Activated T-helper 17 cell treated with anti-CD3 and anti-CD28 coated beads, Interleukin-2, amount 50 U/mL, for 72 hours (primary cell): Measurements from ENCODE around the gene CPLANE2. TPM values are rescaled to one million over a fixed set of nuclear protein-coding genes. Genes with fewer than 3 reads are reported as not detected.

Source experiments
- ATAC-seq: fragments of 150-1000 bp; cut with Tn5 transposase; replicated peaks from 2 replicates; pipeline ENCODE4 v1.10.0; 2021; ENCODE audit warnings: mild to moderate bottlenecking, moderate library complexity
- H3K27ac Mint-ChIP-seq: one replicate; pipeline ENCODE4 v1.8.0; 2022; ENCODE audit warnings: mixed read lengths
- H3K27me3 Mint-ChIP-seq: one replicate; pipeline ENCODE4 v1.8.0; 2022; ENCODE audit warnings: mixed read lengths
- H3K36me3 Mint-ChIP-seq: one replicate; pipeline ENCODE4 v1.8.0; 2022; ENCODE audit warnings: low read depth, mild to moderate bottlenecking, mixed read lengths
- H3K4me1 Mint-ChIP-seq: one replicate; pipeline ENCODE4 v1.8.0; 2022; ENCODE audit warnings: mixed read lengths
- H3K4me3 Mint-ChIP-seq: one replicate; pipeline ENCODE4 v1.8.0; 2022; ENCODE audit warnings: mild to moderate bottlenecking, mixed read lengths
- H3K9me3 Mint-ChIP-seq: one replicate; pipeline ENCODE4 v1.8.0; 2022; ENCODE audit warnings: mixed read lengths
- total RNA-seq, 2 donors: library from RNA; stranded (reverse); gene quantifications; one replicate each; pipeline ENCODE4 v1.2.3, GENCODE V29; 2022

Gene CPLANE2
- total RNA-seq, 2 donors from 2014 or later, result 3.1 to 7.5 TPM

GRCh38 chr1:16243936-16244649 is 7.1 kb upstream of the CPLANE2 start:
- Mint-ChIP-seq H3K36me3 (peaks cover 31% of the 10 kb centered on the region), H3K27me3 (no peaks in the 10 kb centered on the region), H3K4me3 (no peak overlapping the region), H3K4me1 (no peaks in the 10 kb centered on the region), H3K9me3 (no peaks in the 10 kb centered on the region), H3K27ac (no peak overlapping the region)
- peak; percentile 76 for ATAC-seq

GRCh38 chr1:16243215-16243610 is 6.2 kb upstream of the CPLANE2 start:
- Mint-ChIP-seq H3K4me3 (no peak overlapping the region), H3K36me3 (peaks cover 22% of the 10 kb centered on the region), H3K9me3 (no peaks in the 10 kb centered on the region), H3K27ac (no peak overlapping the region), H3K4me1 (no peaks in the 10 kb centered on the region), H3K27me3 (no peaks in the 10 kb centered on the region)
- ATAC-seq, result no peak

DNA sequence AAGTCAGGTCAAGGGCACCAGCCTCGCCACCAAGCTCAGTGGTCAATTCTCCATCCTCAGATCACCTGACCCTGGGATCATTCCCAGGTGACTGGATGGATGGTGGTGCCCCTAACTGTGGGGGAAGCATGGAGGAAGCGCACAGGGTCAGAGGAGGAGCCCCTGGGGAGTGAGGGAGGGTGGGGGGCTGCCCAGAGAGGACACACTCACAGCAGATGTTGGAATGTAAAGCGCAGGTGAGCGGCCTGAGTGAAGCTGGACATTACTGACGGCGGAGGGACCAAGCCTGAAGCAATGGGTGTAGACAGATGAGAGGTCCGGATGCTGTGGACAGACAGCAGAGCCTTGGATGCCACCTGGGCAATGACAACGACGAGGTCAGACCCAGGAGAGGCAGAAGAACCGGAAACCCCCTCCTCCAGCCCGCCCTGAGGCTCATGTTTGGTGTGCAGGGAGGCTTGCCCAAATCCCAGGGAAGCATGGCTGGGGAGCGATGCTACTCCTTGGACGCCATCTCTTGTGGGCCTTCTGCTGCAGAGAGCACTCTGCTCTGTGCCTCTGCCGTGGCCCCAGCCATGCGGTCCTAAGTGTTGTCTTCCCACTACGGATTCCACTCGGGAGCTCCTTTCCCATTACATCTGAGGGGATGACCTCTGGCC is 5.7 kb upstream of the CPLANE2 start:
- ATAC-seq, result no peak
- H3K4me1 Mint-ChIP-seq, result peaks cover 3% of the 10 kb centered on the region
- H3K27ac Mint-ChIP-seq, result no peak overlapping the region
- no peaks in the 10 kb centered on the region for H3K27me3 Mint-ChIP-seq
- peaks cover 17% of the 10 kb centered on the region for H3K36me3 Mint-ChIP-seq
- no peaks in the 10 kb centered on the region for H3K9me3 Mint-ChIP-seq
- H3K4me3 Mint-ChIP-seq, result no peak overlapping the region

DNA sequence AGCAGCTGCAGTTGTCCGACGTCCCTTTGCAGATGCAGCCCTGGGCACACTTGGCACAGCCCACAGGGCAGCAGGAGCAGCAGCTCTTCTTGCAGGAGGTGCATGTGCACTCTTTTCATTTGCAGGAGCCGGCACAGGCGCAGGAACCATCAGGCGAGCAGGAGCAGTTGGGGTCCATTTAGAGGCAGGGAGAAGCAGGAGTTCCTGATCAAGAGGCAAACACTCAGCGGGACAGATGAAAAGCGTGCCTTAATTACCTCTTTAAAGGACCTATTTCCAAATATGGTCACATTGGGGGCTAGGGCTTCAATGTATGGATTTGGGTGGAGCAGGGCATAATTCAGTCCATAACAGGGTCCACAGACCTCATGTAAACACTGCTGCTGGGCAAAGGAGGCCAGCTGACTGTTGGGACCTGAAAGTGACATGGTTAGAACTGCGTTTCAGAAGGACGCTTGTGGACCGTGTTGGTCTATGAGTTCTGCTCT is 4.3 kb upstream of the CPLANE2 start:
- H3K4me3 Mint-ChIP-seq, result no peak overlapping the region
- no peak overlapping the region for H3K27ac Mint-ChIP-seq
- no peaks in the 10 kb centered on the region for H3K27me3 Mint-ChIP-seq
- ATAC-seq, result no peak
- H3K9me3 Mint-ChIP-seq, result no peaks in the 10 kb centered on the region
- H3K36me3 Mint-ChIP-seq, result peaks cover 3% of the 10 kb centered on the region
- H3K4me1 Mint-ChIP-seq, result peaks cover 9% of the 10 kb centered on the region

DNA sequence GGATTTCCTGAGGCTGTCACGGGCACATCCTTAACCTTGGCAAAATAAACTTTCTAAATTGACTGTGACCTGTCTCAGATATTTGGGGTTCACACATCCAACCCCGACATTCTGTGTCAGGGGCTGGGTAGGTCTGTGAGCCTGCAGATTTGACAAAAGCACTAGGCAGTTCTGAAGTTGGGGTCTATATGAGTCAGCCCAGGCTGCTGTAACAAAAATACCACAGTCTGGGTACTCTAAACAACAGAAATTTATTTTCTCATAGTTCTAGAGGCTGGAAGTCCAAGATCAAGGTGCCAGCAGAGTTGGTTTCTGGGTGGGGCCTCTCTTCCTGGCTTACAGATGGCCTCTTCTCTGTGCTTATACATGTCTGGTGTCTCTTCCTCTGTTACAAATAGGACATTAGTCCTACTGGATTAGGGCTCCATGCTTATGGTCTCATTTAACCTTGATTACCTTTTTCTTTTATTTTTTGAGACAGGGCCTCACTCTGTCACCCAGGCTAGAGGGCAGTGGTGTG is 3.0 kb upstream of the CPLANE2 start:
- Mint-ChIP-seq H3K4me1 (peaks cover 12% of the 10 kb centered on the region), H3K36me3 (no peaks in the 10 kb centered on the region), H3K27ac (no peak overlapping the region), H3K9me3 (no peaks in the 10 kb centered on the region), H3K27me3 (no peaks in the 10 kb centered on the region), H3K4me3 (no peak overlapping the region)
- ATAC-seq, result no peak

GRCh38 chr1:16237343-16237830 is 404 bp upstream of the CPLANE2 start:
- H3K27me3 Mint-ChIP-seq, result no peaks in the 10 kb centered on the region

GRCh38 chr1:16235944-16236510 is 956 bp downstream of the CPLANE2 start:
- peak overlapping the region; percentile 78 for H3K4me3 Mint-ChIP-seq
- H3K4me1 Mint-ChIP-seq, result peaks cover 12% of the 10 kb centered on the region
- H3K27me3 Mint-ChIP-seq, result no peaks in the 10 kb centered on the region
- H3K27ac Mint-ChIP-seq, result peak overlapping the region; percentile 83
- peak; percentile 40 for ATAC-seq
- no peaks in the 10 kb centered on the region for H3K36me3 Mint-ChIP-seq
- H3K9me3 Mint-ChIP-seq, result no peaks in the 10 kb centered on the region

More at GRCh38 chr1:16237343-16237830, 404 bp upstream of the CPLANE2 start:
- Mint-ChIP-seq H3K27ac (peak overlapping the region; percentile 83), H3K4me1 (peaks cover 12% of the 10 kb centered on the region), H3K36me3 (no peaks in the 10 kb centered on the region), H3K4me3 (peak overlapping the region; percentile 78), H3K9me3 (no peaks in the 10 kb centered on the region)
- ATAC-seq, result no peak

- Mint-ChIP-seq H3K4me1 (peaks cover 12% of the 10 kb centered on the region), H3K27ac (no peak overlapping the region), H3K27me3 (no peaks in the 10 kb centered on the region), H3K4me3 (no peak overlapping the region), H3K36me3 (no peaks in the 10 kb centered on the region), H3K9me3 (no peaks in the 10 kb centered on the region)
- no peak for ATAC-seq
These were observed 1.6 kb downstream of the CPLANE2 start for GRCh38 chr1:16235347-16235746.

DNA sequence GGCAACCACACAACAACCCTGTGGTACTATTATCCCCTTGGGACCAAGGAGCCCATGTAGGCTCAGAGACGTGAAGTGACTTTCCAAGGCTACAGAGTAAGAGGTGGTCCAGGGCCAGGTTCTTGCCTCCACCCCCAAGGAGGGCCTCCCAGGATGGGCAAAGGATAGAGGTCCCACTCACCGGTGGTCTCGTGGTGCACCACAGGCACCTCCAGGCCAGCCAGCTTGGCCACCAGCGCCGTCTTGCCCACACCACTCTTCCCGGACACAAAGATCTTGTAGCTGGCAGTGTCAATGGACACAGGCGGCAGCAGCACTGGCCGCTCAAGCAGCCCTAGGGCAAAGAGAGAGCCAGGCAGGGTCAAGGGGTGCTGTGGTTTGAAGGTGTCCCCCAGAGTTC is 3.6 kb downstream of the CPLANE2 start:
- H3K27ac Mint-ChIP-seq, result no peak overlapping the region
- H3K4me1 Mint-ChIP-seq, result peaks cover 12% of the 10 kb centered on the region
- ATAC-seq, result no peak
- H3K27me3 Mint-ChIP-seq, result peaks cover 4% of the 10 kb centered on the region
- H3K9me3 Mint-ChIP-seq, result no peaks in the 10 kb centered on the region
- H3K36me3 Mint-ChIP-seq, result no peaks in the 10 kb centered on the region
- no peak overlapping the region for H3K4me3 Mint-ChIP-seq

- Mint-ChIP-seq H3K27me3 (peaks cover 14% of the 10 kb centered on the region), H3K4me3 (no peak overlapping the region), H3K4me1 (peaks cover 5% of the 10 kb centered on the region), H3K27ac (no peak overlapping the region), H3K36me3 (no peaks in the 10 kb centered on the region), H3K9me3 (no peaks in the 10 kb centered on the region)
- ATAC-seq, result no peak
These were observed 4.7 kb downstream of the CPLANE2 start for GRCh38 chr1:16232316-16232710.

GRCh38 chr1:16231331-16232315 is 5.4 kb downstream of the CPLANE2 start:
- Mint-ChIP-seq H3K27ac (no peak overlapping the region), H3K4me1 (peaks cover 5% of the 10 kb centered on the region), H3K36me3 (no peaks in the 10 kb centered on the region), H3K27me3 (peaks cover 14% of the 10 kb centered on the region), H3K9me3 (no peaks in the 10 kb centered on the region), H3K4me3 (no peak overlapping the region)
- no peak for ATAC-seq

- no peak for ATAC-seq
- Mint-ChIP-seq H3K36me3 (no peaks in the 10 kb centered on the region), H3K9me3 (no peaks in the 10 kb centered on the region), H3K4me3 (no peak overlapping the region), H3K27ac (no peak overlapping the region), H3K4me1 (no peaks in the 10 kb centered on the region), H3K27me3 (peaks cover 19% of the 10 kb centered on the region)
These were observed 6.2 kb downstream of the CPLANE2 start for GRCh38 chr1:16230744-16231143.

DNA sequence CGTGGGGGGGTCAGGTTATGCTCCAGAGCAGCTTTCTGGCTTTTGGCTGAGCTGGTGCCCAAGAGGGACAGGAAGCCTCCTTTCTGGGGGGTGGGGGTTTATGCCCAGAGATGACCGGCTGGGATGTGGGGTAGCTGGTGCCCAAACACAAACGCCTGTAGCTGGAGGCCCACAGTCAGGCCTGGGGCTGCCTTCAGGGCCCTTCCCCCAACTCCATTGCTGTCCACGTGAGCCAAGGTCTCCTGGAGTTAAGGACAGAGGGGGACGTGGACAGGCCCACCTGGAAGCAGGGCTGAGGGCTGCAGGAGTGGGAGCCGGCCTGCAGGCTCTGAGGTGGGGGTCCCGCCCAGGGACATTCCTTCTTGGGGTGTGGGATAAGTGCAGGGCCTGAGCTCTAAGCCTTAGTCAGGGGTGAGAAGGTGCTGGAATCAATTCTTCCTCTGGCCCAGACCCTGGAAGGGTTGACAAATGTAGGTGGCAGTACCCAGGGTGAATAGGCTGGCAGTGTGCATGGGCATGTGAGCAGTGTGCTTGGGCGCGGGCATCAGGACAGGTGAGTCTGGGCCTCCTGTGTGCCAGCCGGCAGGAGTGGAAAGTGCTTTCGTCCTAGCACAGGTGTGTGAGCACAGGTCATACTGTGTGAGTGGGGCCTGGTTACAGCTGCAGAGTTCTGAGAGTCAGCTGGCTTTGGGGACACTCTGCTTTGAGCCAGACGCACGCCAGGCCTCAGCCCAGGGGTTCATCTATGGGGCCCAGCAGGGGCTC is 6.8 kb downstream of the CPLANE2 start:
- Mint-ChIP-seq H3K9me3 (no peaks in the 10 kb centered on the region), H3K36me3 (no peaks in the 10 kb centered on the region), H3K4me1 (no peaks in the 10 kb centered on the region), H3K27ac (no peak overlapping the region), H3K4me3 (no peak overlapping the region), H3K27me3 (peaks cover 19% of the 10 kb centered on the region)
- no peak for ATAC-seq
